ENCODE measurements around the gene SERPINE3.

GRCh38 chr13:51332566-51333361 lies 6.7 kb upstream of the SERPINE3 start:
- no peak for TF ChIP-seq POLR2A (IDR thresholded peaks at IDR 0.05; ENCODE audit: low read depth, low read length)
- no peak for TF ChIP-seq POU2F2 (IDR thresholded peaks at IDR 0.05; ENCODE audit: low read depth, low read length)

All from GM12891 (cell line).